Epithelial cell of proximal tubule (primary cell): ENCODE results near the gene ZGPAT. TPM values are rescaled to one million over a fixed set of nuclear protein-coding genes. Genes with fewer than 3 reads are reported as not detected.

Source experiments
- DNase-seq: peaks from one replicate; pipeline ENCODE4 v3.0.0-alpha.2; 2011; ENCODE audit warnings: low read depth
- H3K4me3 ChIP-seq: 2 replicates; pipeline ENCODE4 v1.5.1; 2011; ENCODE audit warnings: low read depth, mild to moderate bottlenecking, low read length
- CTCF ChIP-seq: conservative IDR thresholded peaks from 2 replicates; pipeline ENCODE4 v1.5.1; 2012; ENCODE audit warnings: low read depth, mild to moderate bottlenecking, low read length
- total RNA-seq: library from RNA; depleted of rRNA; stranded (reverse); fragments of >200 nt; gene quantifications from 2 replicates; pipeline ENCODE4 v1.2.3, GENCODE V29; 2015

ZGPAT gene
- total RNA-seq, 1 donor from 2014 or later = 36.5 TPM

- no peak for TF ChIP-seq CTCF
- no peak for DNase-seq
- H3K4me3 ChIP-seq = no peak overlapping the region
These were observed 29.8 kb downstream of the ZGPAT start for GRCh38 chr20:63737695-63737944.

GRCh38 chr20:63737945-63738686 lies 30.3 kb downstream of the ZGPAT start:
- no peak overlapping the region for H3K4me3 ChIP-seq
- no peak for DNase-seq
- no peak for TF ChIP-seq CTCF

- no peak for TF ChIP-seq CTCF
- no peak for DNase-seq
- peak overlapping the region; percentile 38 for H3K4me3 ChIP-seq
These were observed 30.9 kb downstream of the ZGPAT start for GRCh38 chr20:63738687-63739129.

GRCh38 chr20:63739130-63740069 lies 31.6 kb downstream of the ZGPAT start, which contains the start of gene SLC2A4RG:
Gene SLC2A4RG, plus strand, starts transcription at chr20:63739776. Its CDS starts 137 bp downstream, at chr20:63739913.
- peak within 1 kb of the TSS; percentile 68 for H3K4me3 ChIP-seq
- no peak for DNase-seq
- no peak for TF ChIP-seq CTCF

- no peak for TF ChIP-seq CTCF
These were observed 32.3 kb downstream of the ZGPAT start for GRCh38 chr20:63740070-63740626.

GRCh38 chr20:63740627-63741353 lies 33.0 kb downstream of the ZGPAT start:
- DNase-seq = no peak
- H3K4me3 ChIP-seq = peak overlapping the region; percentile 68
- no peak for TF ChIP-seq CTCF

More at GRCh38 chr20:63740070-63740626, 32.3 kb downstream of the ZGPAT start:
- H3K4me3 ChIP-seq = peak overlapping the region; percentile 68
- no peak for DNase-seq
